GM23338 (cell line): Measurements from ENCODE around the gene OXCT1. TPM values are rescaled to one million over a fixed set of nuclear protein-coding genes. Genes with fewer than 3 reads are reported as not detected.

Experiments
- ATAC-seq: fragments of 200-7000 bp; cut with Tn5 transposase; 3 replicates; pipeline ENCODE4 v1.9.1; 2020
- DNase-seq: peaks from one replicate; pipeline ENCODE4 v3.0.0-alpha.2; 2015; ENCODE audit warnings: low spot score
- H2AFZ ChIP-seq: fragments of 200-600 bp; sonication (generic); 2 replicates; pipeline ENCODE4 v1.8.0; 2016; ENCODE audit warnings: antibody characterized with exemption, mild to moderate bottlenecking, moderate library complexity
- H3F3A ChIP-seq: fragments of 200-600 bp; sonication (generic); replicated peaks from 2 replicates; pipeline ENCODE4 v1.8.0; 2017; ENCODE audit warnings: antibody characterized with exemption, mixed run types, low read depth
- H3K27ac ChIP-seq: fragments of 200-600 bp; sonication (generic); 2 replicates; pipeline ENCODE4 v1.6.1; 2016; ENCODE audit warnings: low read depth
- H3K27me3 ChIP-seq: fragments of 200-600 bp; sonication (generic); 2 replicates; pipeline ENCODE4 v1.8.0; 2016; ENCODE audit warnings: mild to moderate bottlenecking, mixed run types, moderate library complexity; ENCODE audit not compliant: insufficient read depth
- H3K36me3 ChIP-seq: fragments of 200-600 bp; sonication (generic); 2 replicates; pipeline ENCODE4 v1.8.0; 2016; ENCODE audit warnings: mild to moderate bottlenecking; ENCODE audit not compliant: insufficient read depth
- H3K4me1 ChIP-seq: fragments of 200-600 bp; sonication (generic); 2 replicates; pipeline ENCODE4 v1.8.0; 2016; ENCODE audit warnings: mild to moderate bottlenecking, moderate library complexity; ENCODE audit not compliant: insufficient read depth
- H3K4me2 ChIP-seq: fragments of 200-600 bp; sonication (generic); 2 replicates; pipeline ENCODE4 v1.7.1; 2017; ENCODE audit warnings: mixed run types
- H3K4me3 ChIP-seq: fragments of 200-600 bp; sonication (generic); 2 replicates; pipeline ENCODE4 v1.6.1; 2016; ENCODE audit warnings: mixed run types
- H3K79me2 ChIP-seq: fragments of 200-600 bp; sonication (generic); replicated peaks from 2 replicates; pipeline ENCODE4 v1.8.0; 2017; ENCODE audit warnings: mild to moderate bottlenecking; ENCODE audit not compliant: insufficient read depth
- H3K9me2 ChIP-seq: fragments of 200-600 bp; sonication (generic); 2 replicates; pipeline ENCODE4 v1.8.0; 2017; ENCODE audit not compliant: insufficient read depth
- H4K20me1 ChIP-seq: fragments of 200-600 bp; sonication (generic); replicated peaks from 2 replicates; pipeline ENCODE4 v1.8.0; 2017; ENCODE audit warnings: mild to moderate bottlenecking; ENCODE audit not compliant: insufficient read depth
- H3K27ac Mint-ChIP-seq: 2 replicates; pipeline ENCODE4 v1.8.0; 2020; ENCODE audit warnings: inconsistent platforms, mild to moderate bottlenecking, moderate library complexity, mixed read lengths
- H3K27me3 Mint-ChIP-seq: 3 replicates; pipeline ENCODE4 v1.8.0; 2022; ENCODE audit warnings: low read depth, mild to moderate bottlenecking, moderate library complexity, mixed read lengths, inconsistent platforms; ENCODE audit not compliant: insufficient read depth, poor library complexity
- H3K36me3 Mint-ChIP-seq: 3 replicates; pipeline ENCODE4 v1.8.0; 2021; ENCODE audit warnings: low read depth, mild to moderate bottlenecking, inconsistent platforms, moderate library complexity, mixed read lengths
- H3K4me1 Mint-ChIP-seq: 3 replicates; pipeline ENCODE4 v1.8.0; 2020; ENCODE audit warnings: mild to moderate bottlenecking, inconsistent platforms, mixed read lengths
- H3K4me3 Mint-ChIP-seq: 3 replicates; pipeline ENCODE4 v1.8.0; 2021; ENCODE audit warnings: moderate library complexity, mild to moderate bottlenecking, inconsistent platforms, mixed read lengths
- H3K9me3 Mint-ChIP-seq: 3 replicates; pipeline ENCODE4 v1.8.0; 2020; ENCODE audit warnings: moderate library complexity, mild to moderate bottlenecking, inconsistent platforms, mixed read lengths
- CREB1 ChIP-seq: fragments of 250-450 bp; sonication (Bioruptor Pico); IDR thresholded peaks from 2 replicates; pipeline ENCODE4 v1.5.0; 2020; ENCODE audit warnings: low read depth, mild to moderate bottlenecking, moderate library complexity
- ETS1 ChIP-seq: IDR thresholded peaks from 2 replicates; pipeline ENCODE4 v1.6.1; 2016; ENCODE audit warnings: antibody characterized with exemption
- EZH2 ChIP-seq: fragments of 200-600 bp; sonication (generic); IDR thresholded peaks from one replicate; pipeline ENCODE4 v1.8.0; 2017; ENCODE audit warnings: antibody characterized with exemption, mild to moderate bottlenecking, low read depth; ENCODE audit not compliant: unreplicated experiment
- EZH2phosphoT487 ChIP-seq: fragments of 200-600 bp; sonication (generic); IDR thresholded peaks from one replicate; pipeline ENCODE4 v1.8.1; 2018; ENCODE audit warnings: antibody characterized with exemption; ENCODE audit not compliant: unreplicated experiment
- JUNB ChIP-seq: IDR thresholded peaks from one replicate; pipeline ENCODE4 v1.6.1; 2016; ENCODE audit warnings: antibody characterized with exemption; ENCODE audit not compliant: unreplicated experiment
- NANOG ChIP-seq: IDR thresholded peaks from 2 replicates; pipeline ENCODE4 v1.6.1; 2016; ENCODE audit warnings: antibody characterized with exemption, borderline replicate concordance
- POLR2AphosphoS5 ChIP-seq: IDR thresholded peaks from 2 replicates; pipeline ENCODE4 v1.6.1; 2016; ENCODE audit warnings: antibody characterized with exemption, low read depth
- STAT1 ChIP-seq: IDR thresholded peaks from one replicate; pipeline ENCODE4 v1.6.1; 2016; ENCODE audit warnings: antibody characterized with exemption; ENCODE audit not compliant: unreplicated experiment
- ZNF114 ChIP-seq: fragments of 250-450 bp; sonication (Bioruptor Pico); IDR thresholded peaks from 2 replicates; pipeline ENCODE4 v1.5.0; 2020; ENCODE audit warnings: mild to moderate bottlenecking, moderate library complexity
- ZNF331 ChIP-seq: fragments of 250-450 bp; sonication (Bioruptor Pico); IDR thresholded peaks from 2 replicates; pipeline ENCODE4 v1.5.0; 2020; ENCODE audit warnings: low read depth, mild to moderate bottlenecking, moderate library complexity
- polyA plus RNA-seq: library from polyadenylated mRNA; unstranded; fragments of >200 nt; fragmentation: Nextera tagmentation; extraction: Ambion mirVana; gene quantifications from 2 replicates; pipeline ENCODE4 v1.2.1, GENCODE V29; 2016
- total RNA-seq: library from RNA; depleted of rRNA; stranded (reverse); fragments of >200 nt; shearing (Covaris generic); gene quantifications from 2 replicates; pipeline ENCODE4 v1.2.3, GENCODE V29; 2014
- TF ChIP-seq, protein P1 (sequence below), 2 experiments: fragments of 200-600 bp in 1 of 2; sonication (generic) in 1 of 2; conservative IDR thresholded peaks; 2 replicates each; pipeline versions ENCODE4 v1.5.1 to v1.6.1; 2016 to 2017; ENCODE audit warnings: antibody characterized with exemption in 2 of 2, low read depth in 2 of 2, mild to moderate bottlenecking in 2 of 2, moderate library complexity in 1 of 2
- TF ChIP-seq, protein P2 (sequence below): fragments of 250-450 bp; sonication (Bioruptor Pico); IDR thresholded peaks from 2 replicates; pipeline ENCODE4 v1.5.0; 2020; ENCODE audit warnings: mild to moderate bottlenecking, moderate library complexity

Gene OXCT1
- total and polyA plus RNA-seq, 2 experiments from 2014 or later = 11.6 to 37.0 TPM

- Mint-ChIP-seq H3K36me3 (no peaks in the 10 kb centered on the region), H3K27me3 (no peaks in the 10 kb centered on the region), H3K4me1 (no peaks in the 10 kb centered on the region), H3K27ac (no peak overlapping the region), H3K9me3 (no peaks in the 10 kb centered on the region; the same call in 2 of the 3 replicates), H3K4me3 (no peak overlapping the region)
- no peaks in the 10 kb centered on the region for H3F3A ChIP-seq
- ATAC-seq (no peak), DNase-seq (no peak)
- no peaks in the 10 kb centered on the region for H4K20me1 ChIP-seq
- peaks cover 4% of the 10 kb centered on the region; the same call in 1 of the 2 replicates for H3K9me2 ChIP-seq
- no peak overlapping the region for H3K4me3 ChIP-seq
- no peak for TF ChIP-seq NANOG
- no peak for TF ChIP-seq ETS1
- no peak for TF ChIP-seq POLR2AphosphoS5
- TF ChIP-seq EZH2phosphoT487 = no peak
- no peak for TF ChIP-seq CREB1 (CRISPR knock-in tag)
- TF ChIP-seq STAT1 = no peak
- no peak for TF ChIP-seq JUNB
- no peak for TF ChIP-seq ZNF114 (CRISPR knock-in tag)
- TF ChIP-seq, protein P1, sequence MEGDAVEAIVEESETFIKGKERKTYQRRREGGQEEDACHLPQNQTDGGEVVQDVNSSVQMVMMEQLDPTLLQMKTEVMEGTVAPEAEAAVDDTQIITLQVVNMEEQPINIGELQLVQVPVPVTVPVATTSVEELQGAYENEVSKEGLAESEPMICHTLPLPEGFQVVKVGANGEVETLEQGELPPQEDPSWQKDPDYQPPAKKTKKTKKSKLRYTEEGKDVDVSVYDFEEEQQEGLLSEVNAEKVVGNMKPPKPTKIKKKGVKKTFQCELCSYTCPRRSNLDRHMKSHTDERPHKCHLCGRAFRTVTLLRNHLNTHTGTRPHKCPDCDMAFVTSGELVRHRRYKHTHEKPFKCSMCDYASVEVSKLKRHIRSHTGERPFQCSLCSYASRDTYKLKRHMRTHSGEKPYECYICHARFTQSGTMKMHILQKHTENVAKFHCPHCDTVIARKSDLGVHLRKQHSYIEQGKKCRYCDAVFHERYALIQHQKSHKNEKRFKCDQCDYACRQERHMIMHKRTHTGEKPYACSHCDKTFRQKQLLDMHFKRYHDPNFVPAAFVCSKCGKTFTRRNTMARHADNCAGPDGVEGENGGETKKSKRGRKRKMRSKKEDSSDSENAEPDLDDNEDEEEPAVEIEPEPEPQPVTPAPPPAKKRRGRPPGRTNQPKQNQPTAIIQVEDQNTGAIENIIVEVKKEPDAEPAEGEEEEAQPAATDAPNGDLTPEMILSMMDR (conservative IDR thresholded peaks at IDR 0.05; ENCODE audit: low read depth in 2 of 2) = no peak
- no peak for TF ChIP-seq ZNF331 (CRISPR knock-in tag)
- no peak for TF ChIP-seq EZH2
- TF ChIP-seq, protein P2, sequence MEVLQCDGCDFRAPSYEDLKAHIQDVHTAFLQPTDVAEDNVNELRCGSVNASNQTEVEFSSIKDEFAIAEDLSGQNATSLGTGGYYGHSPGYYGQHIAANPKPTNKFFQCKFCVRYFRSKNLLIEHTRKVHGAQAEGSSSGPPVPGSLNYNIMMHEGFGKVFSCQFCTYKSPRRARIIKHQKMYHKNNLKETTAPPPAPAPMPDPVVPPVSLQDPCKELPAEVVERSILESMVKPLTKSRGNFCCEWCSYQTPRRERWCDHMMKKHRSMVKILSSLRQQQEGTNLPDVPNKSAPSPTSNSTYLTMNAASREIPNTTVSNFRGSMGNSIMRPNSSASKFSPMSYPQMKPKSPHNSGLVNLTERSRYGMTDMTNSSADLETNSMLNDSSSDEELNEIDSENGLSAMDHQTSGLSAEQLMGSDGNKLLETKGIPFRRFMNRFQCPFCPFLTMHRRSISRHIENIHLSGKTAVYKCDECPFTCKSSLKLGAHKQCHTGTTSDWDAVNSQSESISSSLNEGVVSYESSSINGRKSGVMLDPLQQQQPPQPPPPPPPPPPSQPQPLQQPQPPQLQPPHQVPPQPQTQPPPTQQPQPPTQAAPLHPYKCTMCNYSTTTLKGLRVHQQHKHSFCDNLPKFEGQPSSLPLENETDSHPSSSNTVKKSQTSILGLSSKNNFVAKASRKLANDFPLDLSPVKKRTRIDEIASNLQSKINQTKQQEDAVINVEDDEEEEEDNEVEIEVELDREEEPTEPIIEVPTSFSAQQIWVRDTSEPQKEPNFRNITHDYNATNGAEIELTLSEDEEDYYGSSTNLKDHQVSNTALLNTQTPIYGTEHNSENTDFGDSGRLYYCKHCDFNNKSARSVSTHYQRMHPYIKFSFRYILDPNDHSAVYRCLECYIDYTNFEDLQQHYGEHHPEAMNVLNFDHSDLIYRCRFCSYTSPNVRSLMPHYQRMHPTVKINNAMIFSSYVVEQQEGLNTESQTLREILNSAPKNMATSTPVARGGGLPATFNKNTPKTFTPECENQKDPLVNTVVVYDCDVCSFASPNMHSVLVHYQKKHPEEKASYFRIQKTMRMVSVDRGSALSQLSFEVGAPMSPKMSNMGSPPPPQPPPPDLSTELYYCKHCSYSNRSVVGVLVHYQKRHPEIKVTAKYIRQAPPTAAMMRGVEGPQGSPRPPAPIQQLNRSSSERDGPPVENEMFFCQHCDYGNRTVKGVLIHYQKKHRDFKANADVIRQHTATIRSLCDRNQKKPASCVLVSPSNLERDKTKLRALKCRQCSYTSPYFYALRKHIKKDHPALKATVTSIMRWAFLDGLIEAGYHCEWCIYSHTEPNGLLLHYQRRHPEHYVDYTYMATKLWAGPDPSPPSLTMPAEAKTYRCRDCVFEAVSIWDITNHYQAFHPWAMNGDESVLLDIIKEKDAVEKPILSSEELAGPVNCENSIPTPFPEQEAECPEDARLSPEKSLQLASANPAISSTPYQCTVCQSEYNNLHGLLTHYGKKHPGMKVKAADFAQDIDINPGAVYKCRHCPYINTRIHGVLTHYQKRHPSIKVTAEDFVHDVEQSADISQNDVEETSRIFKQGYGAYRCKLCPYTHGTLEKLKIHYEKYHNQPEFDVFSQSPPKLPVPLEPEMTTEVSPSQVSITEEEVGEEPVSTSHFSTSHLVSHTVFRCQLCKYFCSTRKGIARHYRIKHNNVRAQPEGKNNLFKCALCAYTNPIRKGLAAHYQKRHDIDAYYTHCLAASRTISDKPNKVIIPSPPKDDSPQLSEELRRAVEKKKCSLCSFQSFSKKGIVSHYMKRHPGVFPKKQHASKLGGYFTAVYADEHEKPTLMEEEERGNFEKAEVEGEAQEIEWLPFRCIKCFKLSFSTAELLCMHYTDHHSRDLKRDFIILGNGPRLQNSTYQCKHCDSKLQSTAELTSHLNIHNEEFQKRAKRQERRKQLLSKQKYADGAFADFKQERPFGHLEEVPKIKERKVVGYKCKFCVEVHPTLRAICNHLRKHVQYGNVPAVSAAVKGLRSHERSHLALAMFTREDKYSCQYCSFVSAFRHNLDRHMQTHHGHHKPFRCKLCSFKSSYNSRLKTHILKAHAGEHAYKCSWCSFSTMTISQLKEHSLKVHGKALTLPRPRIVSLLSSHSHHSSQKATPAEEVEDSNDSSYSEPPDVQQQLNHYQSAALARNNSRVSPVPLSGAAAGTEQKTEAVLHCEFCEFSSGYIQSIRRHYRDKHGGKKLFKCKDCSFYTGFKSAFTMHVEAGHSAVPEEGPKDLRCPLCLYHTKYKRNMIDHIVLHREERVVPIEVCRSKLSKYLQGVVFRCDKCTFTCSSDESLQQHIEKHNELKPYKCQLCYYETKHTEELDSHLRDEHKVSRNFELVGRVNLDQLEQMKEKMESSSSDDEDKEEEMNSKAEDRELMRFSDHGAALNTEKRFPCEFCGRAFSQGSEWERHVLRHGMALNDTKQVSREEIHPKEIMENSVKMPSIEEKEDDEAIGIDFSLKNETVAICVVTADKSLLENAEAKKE (CRISPR knock-in tag) = no peak
- H3K4me2 ChIP-seq = no peak overlapping the region
- H3K27ac ChIP-seq = no peak overlapping the region
- H2AFZ ChIP-seq = no peak overlapping the region
- no peaks in the 10 kb centered on the region for H3K4me1 ChIP-seq
- H3K27me3 ChIP-seq = peaks cover under 1% of the 10 kb centered on the region
- no peaks in the 10 kb centered on the region for H3K36me3 ChIP-seq
- H3K79me2 ChIP-seq = no peaks in the 10 kb centered on the region
These were observed 7.2 kb upstream of the OXCT1 start for GRCh38 chr5:41877408-41877807.
